GM19035 (cell line): ENCODE measurements around the gene ZPBP2.
A peak's percentile ranks its signal among the peaks of the same experiment; 100 is the strongest.
"Not testable (repeated sequence)": the region's sequence is repeated elsewhere in the genome, so short reads cannot be mapped to it uniquely, and the experiment has no call there.

Experiments used
- ATAC-seq: cut with Tn5 transposase; IDR thresholded peaks from one replicate; pipeline ENCODE4 v1.9.1; 2021; ENCODE audit not compliant: unreplicated experiment

Gene ZPBP2

GRCh38 chr17:39854909-39855308, 13.1 kb upstream of the ZPBP2 start:
- no peak for ATAC-seq

- ATAC-seq = not testable (repeated sequence)
Observed at GRCh38 chr17:39855911-39856649, 11.9 kb upstream of the ZPBP2 start.

- ATAC-seq = no peak
Observed at GRCh38 chr17:39861235-39861634, 6.8 kb upstream of the ZPBP2 start.

GRCh38 chr17:39863244-39863917, 4.6 kb upstream of the ZPBP2 start:
- ATAC-seq = no peak

- ATAC-seq = peak; percentile 25
Observed at GRCh38 chr17:39863918-39864746, 3.9 kb upstream of the ZPBP2 start, which contains the start of gene IKZF3. TSS of gene IKZF3 (minus strand) at chr17:39864312. CDS start at chr17:39864126, 186 bp downstream.

- ATAC-seq = no peak
Observed at GRCh38 chr17:39866013-39866730, 1.8 kb upstream of the ZPBP2 start.

- ATAC-seq = peak; percentile 53
Observed at GRCh38 chr17:39867084-39867879, 720 bp upstream of the ZPBP2 start.

- no peak for ATAC-seq
Observed at GRCh38 chr17:39868554-39868942, 546 bp downstream of the ZPBP2 start.

GRCh38 chr17:39870776-39871175, 2.8 kb downstream of the ZPBP2 start:
- ATAC-seq = no peak

- ATAC-seq = no peak
Observed at GRCh38 chr17:39871801-39872200, 3.8 kb downstream of the ZPBP2 start.

GRCh38 chr17:39872751-39873150, 4.7 kb downstream of the ZPBP2 start:
- ATAC-seq = no peak

GRCh38 chr17:39886102-39886501, 18.1 kb downstream of the ZPBP2 start:
- ATAC-seq = not testable (repeated sequence)

- no peak for ATAC-seq
Observed at GRCh38 chr17:39887078-39887477, 19.1 kb downstream of the ZPBP2 start.

- ATAC-seq = no peak
Observed at GRCh38 chr17:39889200-39889599, 21.2 kb downstream of the ZPBP2 start.

GRCh38 chr17:39894681-39895376, 26.8 kb downstream of the ZPBP2 start:
- ATAC-seq = no peak

- ATAC-seq = no peak
Observed at GRCh38 chr17:39898088-39898487, 30.1 kb downstream of the ZPBP2 start.

GRCh38 chr17:39899215-39899614, 31.2 kb downstream of the ZPBP2 start:
- ATAC-seq = no peak

- not testable (repeated sequence) for ATAC-seq
Observed at GRCh38 chr17:39902027-39902426, 34.0 kb downstream of the ZPBP2 start.

GRCh38 chr17:39903158-39903884, 35.3 kb downstream of the ZPBP2 start:
- no peak for ATAC-seq
